GM12892 (cell line): ENCODE data around the gene DNM3.

Source experiments
- POLR2A ChIP-seq: IDR thresholded peaks from 2 replicates; pipeline ENCODE4 v1.6.1; 2011; ENCODE audit warnings: low read depth, low read length, control low read depth
- POLR2AphosphoS5 ChIP-seq: IDR thresholded peaks from 2 replicates; pipeline ENCODE4 v1.6.1; 2011; ENCODE audit warnings: low read depth, low read length, control low read depth
- TAF1 ChIP-seq: IDR thresholded peaks from 2 replicates; pipeline ENCODE4 v1.6.1; 2011; ENCODE audit warnings: low read depth, mild to moderate bottlenecking, control low read depth, low read length, borderline replicate concordance

DNA sequence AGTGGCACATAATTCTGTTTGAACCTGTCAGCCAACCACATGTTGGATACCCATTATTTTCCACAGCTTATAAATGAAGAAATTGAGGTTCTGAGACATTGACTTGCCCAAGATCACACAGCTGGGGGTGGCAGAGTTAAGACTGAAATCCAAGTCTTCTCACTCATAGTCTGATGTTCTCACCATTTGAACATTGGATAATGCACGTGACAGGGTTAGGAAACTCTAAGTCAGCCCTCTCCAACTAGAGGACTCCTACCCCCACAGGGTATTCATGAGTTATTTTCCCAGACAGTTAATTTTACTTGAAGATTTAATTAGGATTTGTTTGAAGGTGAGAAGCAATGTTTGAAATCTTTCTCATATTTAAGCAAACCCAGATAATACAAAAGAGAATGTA, 541.1 kb downstream of the DNM3 start:
- TF ChIP-seq POLR2A (no peak), POLR2AphosphoS5 (no peak), TAF1 (no peak)
